IPS-15b (cell line): Measurements from ENCODE around the gene SCRN1.
"Not testable (repeated sequence)": the region's sequence is repeated elsewhere in the genome, so short reads cannot be mapped to it uniquely, and the experiment has no call there.

Experiments used
- H3K27me3 ChIP-seq: one replicate; pipeline ENCODE4 v1.6.1; 2013; ENCODE audit warnings: low read length; ENCODE audit not compliant: control insufficient read depth, insufficient read depth
- H3K36me3 ChIP-seq: one replicate; pipeline ENCODE4 v1.6.1; 2013; ENCODE audit warnings: low read length; ENCODE audit not compliant: control insufficient read depth, insufficient read depth
- H3K4me1 ChIP-seq: one replicate; pipeline ENCODE4 v1.6.1; 2013; ENCODE audit warnings: mild to moderate bottlenecking, low read length; ENCODE audit not compliant: control insufficient read depth, insufficient read depth
- H3K4me3 ChIP-seq: one replicate; pipeline ENCODE4 v1.5.1; 2013; ENCODE audit warnings: low read depth, low read length
- H3K9ac ChIP-seq: one replicate; pipeline ENCODE4 v1.6.1; 2013; ENCODE audit warnings: low read depth, mild to moderate bottlenecking, low read length
- H3K9me3 ChIP-seq: one replicate; pipeline ENCODE4 v1.6.1; 2013; ENCODE audit warnings: mild to moderate bottlenecking, low read length; ENCODE audit not compliant: control insufficient read depth, insufficient read depth

SCRN1 gene

GRCh38 chr7:29976673-29977415 lies 12.8 kb downstream of the SCRN1 start:
- Histone ChIP-seq H3K9me3 (no peaks in the 10 kb centered on the region), H3K27me3 (no peaks in the 10 kb centered on the region), H3K4me3 (no peak overlapping the region), H3K36me3 (no peaks in the 10 kb centered on the region), H3K4me1 (no peaks in the 10 kb centered on the region), H3K9ac (no peak overlapping the region)

- Histone ChIP-seq H3K36me3 (no peaks in the 10 kb centered on the region), H3K4me3 (no peak overlapping the region), H3K9me3 (no peaks in the 10 kb centered on the region), H3K4me1 (no peaks in the 10 kb centered on the region), H3K9ac (no peak overlapping the region), H3K27me3 (no peaks in the 10 kb centered on the region)
These were observed 13.3 kb downstream of the SCRN1 start for GRCh38 chr7:29976266-29976665.

DNA sequence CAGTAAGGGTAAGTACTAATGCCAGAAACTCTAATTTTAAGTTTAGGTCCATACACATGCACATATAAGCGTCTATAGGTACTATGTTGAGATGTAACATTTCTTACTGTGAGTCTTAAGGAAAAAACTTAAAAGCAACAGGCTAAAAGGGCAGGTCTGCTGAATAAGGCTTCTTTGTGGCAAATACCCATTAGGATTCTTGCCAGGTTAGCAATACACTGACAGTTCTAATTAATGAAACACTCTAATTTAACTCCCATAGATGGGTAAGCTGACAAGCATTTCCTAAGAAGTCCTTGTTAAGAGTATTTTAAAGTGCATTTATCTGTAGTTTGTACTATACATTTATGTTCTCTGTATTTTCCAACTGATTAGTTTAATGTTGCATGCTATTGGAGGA lies 14.0 kb downstream of the SCRN1 start:
- Histone ChIP-seq H3K4me1 (no peaks in the 10 kb centered on the region), H3K9ac (no peak overlapping the region), H3K9me3 (no peaks in the 10 kb centered on the region), H3K27me3 (no peaks in the 10 kb centered on the region), H3K36me3 (no peaks in the 10 kb centered on the region), H3K4me3 (no peak overlapping the region)

DNA sequence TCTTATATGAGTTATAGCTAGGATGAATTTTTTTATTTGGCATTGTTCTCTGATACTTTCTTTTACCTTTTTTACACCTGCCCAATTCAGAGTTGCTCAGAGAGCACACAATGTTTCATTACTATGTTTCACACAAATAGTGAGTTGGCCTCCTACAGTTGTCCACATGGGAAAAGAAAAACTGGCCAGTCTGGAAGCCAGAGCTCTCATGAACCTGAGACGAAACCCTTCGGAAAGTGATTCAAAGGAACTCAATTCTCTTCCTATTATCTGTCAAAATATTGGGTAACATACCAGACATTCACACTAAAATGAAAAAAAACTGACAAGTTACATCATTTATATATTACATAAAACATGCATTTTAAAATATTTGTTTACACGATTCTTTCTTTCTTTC lies 15.3 kb downstream of the SCRN1 start:
- H3K9ac ChIP-seq, result no peak overlapping the region
- H3K36me3 ChIP-seq, result no peaks in the 10 kb centered on the region
- H3K27me3 ChIP-seq, result no peaks in the 10 kb centered on the region
- no peaks in the 10 kb centered on the region for H3K9me3 ChIP-seq
- H3K4me3 ChIP-seq, result no peak overlapping the region
- H3K4me1 ChIP-seq, result no peaks in the 10 kb centered on the region

GRCh38 chr7:29972315-29972669 lies 17.3 kb downstream of the SCRN1 start:
- Histone ChIP-seq H3K4me1 (no peaks in the 10 kb centered on the region), H3K9ac (no peak overlapping the region), H3K27me3 (no peaks in the 10 kb centered on the region), H3K36me3 (peaks cover 3% of the 10 kb centered on the region), H3K9me3 (no peaks in the 10 kb centered on the region), H3K4me3 (no peak overlapping the region)

GRCh38 chr7:29971566-29972314 lies 17.9 kb downstream of the SCRN1 start:
- H3K36me3 ChIP-seq, result peaks cover 3% of the 10 kb centered on the region

DNA sequence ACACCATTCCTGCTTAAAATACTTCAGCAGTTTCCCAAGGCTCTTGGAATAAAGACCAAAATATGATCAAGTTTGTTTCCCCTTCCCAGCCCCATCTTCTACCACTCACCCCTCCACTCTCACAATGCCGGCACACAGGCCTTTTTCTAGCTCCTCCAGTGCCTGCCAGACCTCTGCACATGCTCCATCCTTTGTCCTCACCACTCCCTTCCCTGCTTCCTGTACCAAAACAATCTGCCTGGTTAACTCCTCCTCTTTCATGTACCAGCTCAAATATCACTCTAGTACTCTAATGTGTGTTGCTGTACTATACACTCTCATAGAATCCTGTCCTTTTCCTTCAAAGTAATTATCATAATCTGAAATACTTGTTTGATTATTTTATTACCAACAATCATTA lies 19.4 kb downstream of the SCRN1 start:
- Histone ChIP-seq H3K4me3 (no peak overlapping the region), H3K9me3 (no peaks in the 10 kb centered on the region), H3K27me3 (no peaks in the 10 kb centered on the region), H3K4me1 (no peaks in the 10 kb centered on the region), H3K9ac (no peak overlapping the region), H3K36me3 (peaks cover 3% of the 10 kb centered on the region)

More at GRCh38 chr7:29971566-29972314, 17.9 kb downstream of the SCRN1 start:
- Histone ChIP-seq H3K4me3 (no peak overlapping the region), H3K27me3 (no peaks in the 10 kb centered on the region), H3K9ac (no peak overlapping the region), H3K4me1 (no peaks in the 10 kb centered on the region), H3K9me3 (no peaks in the 10 kb centered on the region)

DNA sequence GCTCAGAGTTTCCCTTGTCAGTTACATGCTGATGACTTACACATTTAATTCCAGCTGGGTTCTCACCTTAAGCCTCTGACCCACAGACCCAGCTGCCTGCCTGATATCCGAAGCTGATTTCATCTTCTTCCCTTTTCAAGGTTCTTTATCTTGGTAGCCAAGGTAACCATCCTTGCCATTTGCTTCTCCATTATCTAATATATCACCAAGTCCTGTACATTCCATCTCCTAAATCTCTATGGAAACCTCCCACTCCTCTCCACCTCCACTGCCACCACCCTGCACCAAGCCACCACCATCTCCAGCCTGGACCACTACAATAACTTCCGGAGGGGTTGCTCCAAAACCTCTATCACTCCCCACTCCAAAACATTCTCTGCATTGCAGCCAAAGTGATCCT lies 19.9 kb downstream of the SCRN1 start:
- Histone ChIP-seq H3K4me3 (no peak overlapping the region), H3K9me3 (no peaks in the 10 kb centered on the region), H3K4me1 (no peaks in the 10 kb centered on the region), H3K36me3 (peaks cover 3% of the 10 kb centered on the region), H3K9ac (no peak overlapping the region), H3K27me3 (no peaks in the 10 kb centered on the region)

DNA sequence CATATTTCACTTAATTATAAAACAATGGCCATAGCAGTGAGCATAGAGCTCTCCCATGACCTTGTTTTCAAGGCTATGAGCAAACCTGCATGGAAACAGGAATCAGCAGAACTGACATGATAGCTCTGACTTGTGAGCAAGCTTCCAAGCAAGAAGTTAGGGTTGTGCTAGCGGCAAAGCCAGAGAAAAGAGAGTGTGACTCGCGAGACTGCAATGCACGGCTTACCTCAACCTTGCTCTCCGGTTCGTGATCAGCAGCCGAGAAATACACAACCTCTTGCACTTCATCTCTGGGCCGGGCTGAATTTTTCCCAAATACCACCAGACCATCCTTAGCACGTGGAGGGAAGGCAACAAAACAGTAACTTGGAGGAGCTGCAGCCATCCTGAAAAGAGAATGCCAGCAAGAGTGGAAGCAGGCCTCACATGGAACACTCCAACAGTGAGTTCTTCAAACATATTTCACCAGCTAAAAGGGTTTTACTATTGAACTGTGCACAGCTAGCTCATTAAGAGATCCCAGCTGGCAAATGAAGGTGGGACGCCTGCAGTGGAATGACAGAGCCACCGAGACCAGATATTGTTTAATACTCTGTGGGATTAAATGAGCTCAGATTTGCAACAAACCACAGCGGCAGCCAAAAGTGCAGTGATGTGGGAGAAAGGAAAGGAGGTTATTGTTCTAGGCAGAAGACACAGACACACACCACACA lies 20.8 kb downstream of the SCRN1 start:
- Histone ChIP-seq H3K4me3 (no peak overlapping the region), H3K9ac (no peak overlapping the region), H3K27me3 (no peaks in the 10 kb centered on the region), H3K4me1 (no peaks in the 10 kb centered on the region), H3K9me3 (no peaks in the 10 kb centered on the region), H3K36me3 (peaks cover 3% of the 10 kb centered on the region)

GRCh38 chr7:29965030-29965429 lies 24.6 kb downstream of the SCRN1 start:
- Histone ChIP-seq H3K4me3 (no peak overlapping the region), H3K27me3 (no peaks in the 10 kb centered on the region)

DNA sequence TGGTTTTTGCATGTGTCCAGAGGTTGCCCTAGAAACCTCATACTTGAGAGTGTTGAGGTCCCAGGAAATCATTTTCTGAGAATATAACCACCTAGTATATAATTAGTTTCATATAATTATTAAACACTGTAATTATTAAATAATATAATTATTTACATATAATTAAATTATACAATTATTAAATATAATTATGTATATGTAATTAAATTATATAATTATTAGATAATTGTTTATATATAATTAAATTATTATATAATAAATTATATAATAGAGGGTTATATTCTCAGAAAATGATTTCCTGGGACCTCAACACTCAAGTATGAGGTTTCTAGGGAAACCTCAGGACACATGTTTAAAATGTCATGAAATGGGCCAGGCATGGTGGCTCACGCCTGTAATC lies 27.6 kb downstream of the SCRN1 start:
- no peak overlapping the region for H3K9ac ChIP-seq
- no peaks in the 10 kb centered on the region for H3K27me3 ChIP-seq
- H3K36me3 ChIP-seq, result no peaks in the 10 kb centered on the region

More at GRCh38 chr7:29965030-29965429, 24.6 kb downstream of the SCRN1 start:
- Histone ChIP-seq H3K4me1 (no peaks in the 10 kb centered on the region), H3K9ac (no peak overlapping the region), H3K36me3 (peaks cover 3% of the 10 kb centered on the region), H3K9me3 (no peaks in the 10 kb centered on the region)

DNA sequence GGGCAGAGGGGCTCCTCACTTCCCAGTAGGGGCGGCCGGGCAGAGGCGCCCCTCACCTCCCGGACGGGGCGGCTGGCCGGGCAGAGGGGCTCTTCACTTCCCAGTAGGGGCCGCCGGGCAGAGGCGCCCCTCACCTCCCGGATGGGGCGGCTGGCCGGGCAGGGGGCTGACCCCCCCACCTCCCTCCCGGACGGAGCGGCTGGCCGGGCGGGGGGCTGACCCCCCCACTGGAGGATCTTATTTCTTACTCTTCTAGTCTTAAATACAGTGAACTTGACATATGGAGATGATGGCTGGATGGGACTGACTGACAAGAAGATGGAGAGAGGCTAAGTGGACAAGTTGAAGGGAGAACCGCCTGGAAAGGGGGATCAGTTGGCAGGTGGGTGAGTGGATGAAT lies 28.0 kb downstream of the SCRN1 start:
- not testable (repeated sequence) for H3K9ac ChIP-seq, H3K9me3 ChIP-seq, H3K36me3 ChIP-seq, H3K4me3 ChIP-seq, H3K27me3 ChIP-seq, H3K4me1 ChIP-seq

More for the DNA sequence above, 27.6 kb downstream of the SCRN1 start:
- H3K4me1 ChIP-seq, result peaks cover 8% of the 10 kb centered on the region
- no peaks in the 10 kb centered on the region for H3K9me3 ChIP-seq
- H3K4me3 ChIP-seq, result no peak overlapping the region
